ENCODE results near the gene NEU4.
"Not testable (repeated sequence)": the region's sequence is repeated elsewhere in the genome, so short reads cannot be mapped to it uniquely, and the experiment has no call there.

Gene NEU4

DNA sequence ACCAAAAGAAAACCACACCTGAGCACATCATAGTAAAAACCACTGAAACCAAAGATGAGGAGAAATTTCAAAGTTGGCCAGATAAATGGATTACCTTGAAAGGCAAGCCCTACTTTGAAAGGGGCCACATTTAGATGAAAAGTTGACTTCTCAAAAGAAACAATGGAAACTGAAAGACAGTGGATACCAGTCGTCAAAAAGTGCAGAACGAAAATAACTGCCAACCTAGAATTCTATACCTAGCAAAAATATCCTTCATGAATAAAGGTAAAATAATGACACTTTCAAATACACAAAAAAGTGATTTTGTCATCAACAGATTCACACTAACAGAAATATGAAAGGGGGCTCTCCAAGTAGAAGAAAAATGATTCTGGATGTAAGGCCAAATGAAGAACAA lies 18.4 kb downstream of the NEU4 start:
- Histone ChIP-seq H3K9me3 (replicated peaks in 1 of 11) (peaks cover 26 to 41% (median 35%) of the 10 kb centered on the region in 11 experiments), H3K4me2 (no peak overlapping the region), H3K36me3 (peaks cover 0 to 41% (median 8%) of the 10 kb centered on the region in 11 experiments; a peak in 11 of 22 replicates), H4K20me1 (no peaks in the 10 kb centered on the region), H3K9ac (no peak overlapping the region), H3K27ac (no peak overlapping the region), H3K4me3 (no peak overlapping the region), H3K4me1 (peaks cover 6 to 18% (median 12%) of the 10 kb centered on the region in 10 experiments), H3K27me3 (no peaks in the 10 kb centered on the region)
- no peak for TF ChIP-seq Cebpa-rat (IDR thresholded peaks at IDR 0.05)

DNA sequence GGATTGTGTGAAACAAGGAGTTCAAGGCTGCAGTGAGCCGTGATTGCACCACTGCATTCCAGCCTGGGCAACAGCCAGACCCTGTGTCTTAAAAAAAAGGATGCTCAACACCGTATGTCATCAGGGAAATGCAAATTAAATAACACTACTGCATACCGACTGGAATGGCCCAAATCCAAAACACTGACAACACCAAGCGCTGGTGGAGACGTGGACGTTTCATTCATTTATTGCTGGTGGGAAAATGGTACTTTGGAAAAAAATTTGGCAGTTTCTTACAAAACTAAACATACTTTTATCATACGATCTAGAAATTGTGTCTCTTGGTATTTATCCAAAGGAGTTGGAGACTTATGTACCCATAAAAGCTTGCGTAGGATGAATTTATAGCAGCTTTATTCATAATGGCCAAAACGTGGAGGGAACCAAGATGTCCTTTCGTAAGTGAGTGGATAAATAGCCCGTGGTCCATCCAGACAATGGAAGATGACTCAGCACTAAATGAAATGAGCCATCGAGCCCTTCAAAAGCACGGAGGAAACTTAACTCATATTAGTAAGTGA lies 24.2 kb downstream of the NEU4 start:
- no peak overlapping the region for H3K27ac ChIP-seq
- no peak overlapping the region for H3K9ac ChIP-seq
- peaks cover 8 to 18% (median 11%) of the 10 kb centered on the region in 11 experiments; a peak in 21 of 22 replicates for H3K9me3 ChIP-seq (replicated peaks in 1 of 11)
- H3K4me1 ChIP-seq, result peaks cover 0 to 16% (median 8%) of the 10 kb centered on the region in 10 experiments; a peak in 10 of 20 replicates
- H3K4me2 ChIP-seq, result peak overlapping the region in 4 of 11 experiments; percentile 11 to 56 (median 35); a peak in 7 of 22 replicates
- no peak overlapping the region for H3K4me3 ChIP-seq
- H3K27me3 ChIP-seq, result no peaks in the 10 kb centered on the region
- TF ChIP-seq Cebpa-rat (IDR thresholded peaks at IDR 0.05), result no peak
- no peaks in the 10 kb centered on the region for H4K20me1 ChIP-seq
- H3K36me3 ChIP-seq, result no peaks in the 10 kb centered on the region

DNA sequence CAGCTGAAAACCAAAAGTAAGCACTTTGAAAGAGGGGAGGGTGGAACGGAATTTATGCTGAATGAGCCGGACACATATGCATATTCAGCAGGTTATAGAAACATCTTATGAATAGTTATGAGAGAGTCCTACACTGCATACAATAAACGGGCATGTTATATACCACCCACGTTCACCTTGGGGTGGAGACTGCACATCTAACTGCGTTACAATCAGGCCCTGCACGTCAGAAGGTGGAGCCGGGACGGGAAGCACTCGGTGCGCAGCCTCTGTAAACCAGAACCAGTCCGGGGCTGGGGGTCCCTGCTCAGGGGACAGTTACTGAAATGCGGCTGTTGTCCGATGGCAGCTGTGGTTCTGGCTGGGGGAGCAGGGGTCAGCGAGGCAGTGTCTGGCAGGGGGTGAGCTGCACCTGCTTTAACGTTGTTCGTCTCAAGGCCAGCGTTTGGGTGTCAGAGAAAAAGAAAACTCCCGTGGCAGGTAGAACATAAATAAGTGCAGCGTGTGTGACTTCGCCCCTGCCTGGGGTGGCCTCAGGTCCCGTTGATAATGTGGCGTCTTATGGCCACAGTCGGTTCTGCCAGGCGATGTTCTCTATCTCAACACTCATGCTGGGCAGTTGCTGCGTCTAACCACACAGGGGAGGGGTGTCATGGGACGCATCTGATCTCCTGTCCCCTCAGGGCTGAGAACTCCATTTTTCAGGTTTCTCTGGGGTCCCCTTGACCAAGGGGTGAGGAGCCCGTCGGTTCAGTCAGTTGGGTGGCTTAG lies 24.9 kb downstream of the NEU4 start:
- H3K4me2 ChIP-seq, result peak overlapping the region in 4 of 11 experiments; percentile 11 to 56 (median 35); a peak in 7 of 22 replicates
- H3K4me3 ChIP-seq, result not testable (repeated sequence)

GRCh38 chr2:241834527-241835210 lies 25.7 kb downstream of the NEU4 start:
- Histone ChIP-seq H3K4me1 (peaks cover 0 to 16% (median 8%) of the 10 kb centered on the region in 10 experiments; a peak in 10 of 20 replicates), H3K4me2 (no peak overlapping the region), H3K4me3 (no peak overlapping the region), H3K27ac (no peak overlapping the region), H3K27me3 (no peaks in the 10 kb centered on the region), H3K9ac (no peak overlapping the region), H3K9me3 (replicated peaks in 1 of 11) (peaks cover 5 to 18% (median 10%) of the 10 kb centered on the region in 11 experiments; a peak in 20 of 22 replicates), H4K20me1 (no peaks in the 10 kb centered on the region), H3K36me3 (no peaks in the 10 kb centered on the region)
- no peak for TF ChIP-seq Cebpa-rat (IDR thresholded peaks at IDR 0.05)

More for the DNA sequence above, 24.9 kb downstream of the NEU4 start:
- H3K9ac ChIP-seq, H3K36me3 ChIP-seq, H4K20me1 ChIP-seq, H3K27ac ChIP-seq, H3K27me3 ChIP-seq: not testable (repeated sequence)
- Histone ChIP-seq H3K9me3 (replicated peaks in 1 of 11) (peaks cover 5 to 18% (median 10%) of the 10 kb centered on the region in 11 experiments; a peak in 20 of 22 replicates), H3K4me1 (peaks cover 0 to 16% (median 8%) of the 10 kb centered on the region in 10 experiments; a peak in 10 of 20 replicates)

DNA sequence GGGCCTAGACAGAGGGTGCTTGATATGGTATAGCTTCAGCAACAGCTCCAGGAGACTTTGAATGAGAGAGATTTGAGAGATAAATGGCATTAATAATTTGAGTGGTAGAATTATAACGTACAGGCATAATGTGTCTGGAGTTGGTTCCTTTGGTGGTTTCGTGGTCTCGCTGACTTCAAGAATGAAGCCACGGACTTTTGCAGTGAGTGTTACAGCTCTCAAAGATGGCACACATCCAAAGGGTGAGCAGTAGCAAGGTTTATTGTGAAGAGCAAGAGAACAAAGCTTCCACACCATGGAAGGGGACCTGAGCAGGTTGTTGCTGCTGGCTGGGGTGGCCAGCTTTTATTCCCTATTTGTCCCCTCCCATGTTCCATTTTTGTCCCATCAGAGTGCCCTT lies 26.6 kb downstream of the NEU4 start:
- H3K27me3 ChIP-seq, result no peaks in the 10 kb centered on the region
- H3K36me3 ChIP-seq, result no peaks in the 10 kb centered on the region
- no peak overlapping the region for H3K9ac ChIP-seq
- H4K20me1 ChIP-seq, result no peaks in the 10 kb centered on the region
- H3K9me3 ChIP-seq (replicated peaks in 1 of 11), result peaks cover 5 to 18% (median 10%) of the 10 kb centered on the region in 11 experiments; a peak in 20 of 22 replicates
- H3K4me3 ChIP-seq, result no peak overlapping the region
- TF ChIP-seq Cebpa-rat (IDR thresholded peaks at IDR 0.05), result no peak
- H3K4me2 ChIP-seq, result 0 out of 22 replicates have a peak overlapping the region, but pooled peaks of 1 of the 11 experiments have one; percentile 2
- H3K27ac ChIP-seq, result no peak overlapping the region
- peaks cover 7 to 24% (median 13%) of the 10 kb centered on the region in 10 experiments; a peak in 18 of 20 replicates for H3K4me1 ChIP-seq

- TF ChIP-seq Cebpa-rat (IDR thresholded peaks at IDR 0.05), result no peak
- H3K4me3 ChIP-seq, result no peak overlapping the region
- H3K36me3 ChIP-seq, result no peaks in the 10 kb centered on the region
- no peak overlapping the region for H3K4me2 ChIP-seq
- H3K27ac ChIP-seq, result no peak overlapping the region
- no peaks in the 10 kb centered on the region for H4K20me1 ChIP-seq
- H3K9ac ChIP-seq, result no peak overlapping the region
- peaks cover 5 to 14% (median 8%) of the 10 kb centered on the region in 11 experiments; a peak in 20 of 22 replicates for H3K9me3 ChIP-seq (replicated peaks in 1 of 11)
- no peaks in the 10 kb centered on the region for H3K27me3 ChIP-seq
- H3K4me1 ChIP-seq, result peaks cover 13 to 30% (median 19%) of the 10 kb centered on the region in 10 experiments; a peak in 19 of 20 replicates
These were observed 27.3 kb downstream of the NEU4 start for GRCh38 chr2:241836292-241836691.

DNA sequence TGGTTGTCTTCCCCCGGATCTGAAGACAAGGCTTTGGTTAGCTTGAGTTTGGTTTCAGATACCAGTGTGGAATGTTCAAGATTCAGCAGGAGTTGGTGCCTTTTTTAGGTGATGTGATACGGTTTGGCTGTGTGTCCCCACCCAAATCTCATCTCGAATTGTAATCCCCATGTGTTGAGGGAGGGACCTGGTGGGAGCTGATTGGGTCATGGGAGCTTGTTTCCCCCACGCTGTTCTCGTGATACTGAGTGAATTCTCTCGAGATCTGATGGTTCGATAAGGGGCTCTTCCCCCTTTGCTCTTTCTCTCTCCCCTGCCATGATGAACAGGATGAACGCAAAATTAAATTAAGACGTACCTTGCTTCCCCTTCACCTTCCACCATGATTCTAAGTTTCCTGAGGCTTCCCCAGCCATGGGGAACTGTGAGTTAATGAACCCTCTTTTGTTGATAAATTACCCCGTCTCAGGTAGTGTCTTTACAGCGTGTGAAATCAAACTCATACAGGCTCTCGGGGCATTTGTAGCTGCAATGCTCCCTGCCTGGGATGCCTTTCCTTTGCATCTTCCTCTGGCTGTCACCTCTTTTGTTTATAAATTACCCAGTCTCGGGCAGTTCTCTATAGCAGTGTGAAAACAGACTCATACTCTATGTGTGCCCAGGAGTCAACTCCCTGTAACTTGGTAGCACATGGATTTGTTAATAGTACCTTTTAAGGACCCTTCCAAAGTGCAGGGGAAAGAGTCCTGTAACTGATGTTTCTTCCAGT lies 28.4 kb downstream of the NEU4 start:
- H3K27me3 ChIP-seq, result no peaks in the 10 kb centered on the region
- H3K4me1 ChIP-seq, result peaks cover 17 to 41% (median 30%) of the 10 kb centered on the region in 10 experiments

More for the DNA sequence above, 28.4 kb downstream of the NEU4 start:
- TF ChIP-seq Cebpa-rat (IDR thresholded peaks at IDR 0.05), result no peak
- H3K9ac ChIP-seq, result no peak overlapping the region
- no peak overlapping the region for H3K4me2 ChIP-seq
- no peaks in the 10 kb centered on the region for H3K36me3 ChIP-seq
- H3K4me3 ChIP-seq, result no peak overlapping the region
- H3K9me3 ChIP-seq (replicated peaks in 1 of 11), result peaks cover 5 to 11% (median 8%) of the 10 kb centered on the region in 11 experiments; a peak in 19 of 22 replicates
- H4K20me1 ChIP-seq, result no peaks in the 10 kb centered on the region
- H3K27ac ChIP-seq, result no peak overlapping the region
